Measurements from ENCODE around the gene RASL11B. TPM values are rescaled to one million over a fixed set of nuclear protein-coding genes. Genes with fewer than 3 reads are reported as not detected.

The RASL11B gene
- 1 to 10 TPM; 1.3 to 1.8 TPM for total RNA-seq

GRCh38 chr4:52861879-52862616 is at the start of gene RASL11B:
RASL11B (plus strand) TSS chr4:52862317; CDS start chr4:52862508, 191 bp downstream.
- intact Hi-C loops (cut with DNase I), result no loop called here
- H3K36me3 ChIP-seq (replicated peaks in 1 of 2; ENCODE audit: insufficient read depth in 1 of 2, low read depth in 2 of 2), result no peaks in the 10 kb centered on the region
- H3K27me3 ChIP-seq, result no peaks in the 10 kb centered on the region
- 1 to 2% methylated on average over 13 to 74 of the region's 94 CpGs for WGBS, 2 donors
- H3K9me3 ChIP-seq, result peaks cover 0 to 6% (median 0%) of the 10 kb centered on the region in 3 donors
- DNase-seq (peak; percentile 84 to 88 (median 84)), ATAC-seq (peak; percentile 98)
- peaks cover 20% of the 10 kb centered on the region for H3K4me1 ChIP-seq
- TF ChIP-seq CTCF (IDR thresholded peaks at IDR 0.05) (peak in 6 of 7 experiments; percentile 23 to 62 (median 32)), POLR2A (IDR thresholded peaks at IDR 0.05) (peak; percentile 42 to 51 (median 51))
- H3K27ac ChIP-seq, result peak within 1 kb of the TSS in 2 of 4 donors; percentile 45 to 55
- peak within 1 kb of the TSS; percentile 40 to 61 for H3K4me3 ChIP-seq

GRCh38 chr4:52813546-52813945 is 48.6 kb upstream of the RASL11B start:
- no peak for ATAC-seq
- intact Hi-C loops (cut with DNase I), result no loop called here
- H3K27ac ChIP-seq, result no peak overlapping the region
- TF ChIP-seq CTCF (IDR thresholded peaks at IDR 0.05) (no peak), POLR2A (IDR thresholded peaks at IDR 0.05) (no peak)
- H3K9me3 ChIP-seq, result no peaks in the 10 kb centered on the region
- H3K4me1 ChIP-seq, result no peaks in the 10 kb centered on the region
- no peak overlapping the region for H3K4me3 ChIP-seq
- no peaks in the 10 kb centered on the region for H3K36me3 ChIP-seq (replicated peaks in 1 of 2; ENCODE audit: insufficient read depth in 1 of 2, low read depth in 2 of 2)
- DNase-seq, result no peak
- no peaks in the 10 kb centered on the region for H3K27me3 ChIP-seq
- WGBS, 2 donors, result 78 to 84% methylated on average over 4 of the region's 4 CpGs

- intact Hi-C loops (cut with DNase I), result no loop called here
- no peaks in the 10 kb centered on the region for H3K27me3 ChIP-seq
- no peaks in the 10 kb centered on the region for H3K36me3 ChIP-seq (replicated peaks in 1 of 2; ENCODE audit: insufficient read depth in 1 of 2, low read depth in 2 of 2)
- no peak overlapping the region for H3K4me3 ChIP-seq
- no peak for DNase-seq
- H3K27ac ChIP-seq, result peak overlapping the region in 1 of 4 donors; percentile 21
- peak; percentile 22 for ATAC-seq
- H3K9me3 ChIP-seq, result no peaks in the 10 kb centered on the region
- 85 to 87% methylated on average over 2 of the region's 2 CpGs for WGBS, 2 donors
- peaks cover 16% of the 10 kb centered on the region for H3K4me1 ChIP-seq
- no peak for TF ChIP-seq CTCF (IDR thresholded peaks at IDR 0.05)
- no peak for TF ChIP-seq POLR2A (IDR thresholded peaks at IDR 0.05)
Measured at GRCh38 chr4:52822583-52822971, 39.5 kb upstream of the RASL11B start.

GRCh38 chr4:52822972-52823701 is 39.0 kb upstream of the RASL11B start:
- Histone ChIP-seq H3K27me3 (no peaks in the 10 kb centered on the region), H3K9me3 (no peaks in the 10 kb centered on the region), H3K36me3 (replicated peaks in 1 of 2; ENCODE audit: insufficient read depth in 1 of 2, low read depth in 2 of 2) (no peaks in the 10 kb centered on the region), H3K4me3 (no peak overlapping the region), H3K27ac (peak overlapping the region in 1 of 4 donors; percentile 21), H3K4me1 (peaks cover 16% of the 10 kb centered on the region)
- peak; percentile 14 for ATAC-seq
- WGBS, 2 donors, result 79 to 92% methylated on average over 4 to 5 of the region's 5 CpGs
- intact Hi-C loops (cut with DNase I), result no loop called here
- DNase-seq, result peak in 1 of 4 donors; percentile 9
- no peak for TF ChIP-seq POLR2A (IDR thresholded peaks at IDR 0.05)
- no peak for TF ChIP-seq CTCF (IDR thresholded peaks at IDR 0.05)
